MCF 10A (cell line): Measurements from ENCODE around the gene GGA3. TPM values are rescaled to one million over a fixed set of nuclear protein-coding genes. Genes with fewer than 3 reads are reported as not detected.

ENCODE experiments used
- BruUV-seq: library from RNA; stranded (reverse); fragments of 400-500 nt; replicated peaks from 2 replicates; lab custom pipeline; 2021; lab: Mats Ljungman, UMichigan
- CTCF ChIA-PET: fragments of 300-600 bp; sonication (Branson Sonifier 250); formaldehyde crosslinking; extraction: SDS; loops from one replicate; lab custom pipeline; 2021; ENCODE audit warnings: antibody characterized with exemption, inconsistent platforms; lab: Yijun Ruan, JAX
- POLR2A ChIA-PET: fragments of 300-600, 350-650 bp; sonication (Branson Sonifier 250); formaldehyde crosslinking; extraction: SDS; loops from one replicate; lab custom pipeline; 2020; ENCODE audit warnings: antibody characterized with exemption, inconsistent platforms; lab: Yijun Ruan, JAX
- DNase-seq: peaks from one replicate; pipeline ENCODE4 v3.0.0-alpha.2; 2018; ENCODE audit not compliant: unreplicated experiment
- H3K27ac Mint-ChIP-seq: one replicate; pipeline ENCODE4 v1.8.0; 2022; ENCODE audit warnings: mild to moderate bottlenecking, low read depth, mixed read lengths; ENCODE audit not compliant: unreplicated experiment
- H3K27me3 Mint-ChIP-seq: one replicate; pipeline ENCODE4 v1.8.0; 2022; ENCODE audit warnings: mixed read lengths; ENCODE audit not compliant: insufficient read depth, unreplicated experiment
- H3K36me3 Mint-ChIP-seq: one replicate; pipeline ENCODE4 v1.8.0; 2022; ENCODE audit warnings: mild to moderate bottlenecking, moderate library complexity, mixed read lengths; ENCODE audit not compliant: insufficient read depth, unreplicated experiment
- H3K4me1 Mint-ChIP-seq: one replicate; pipeline ENCODE4 v1.8.0; 2022; ENCODE audit warnings: mixed read lengths; ENCODE audit not compliant: insufficient read depth, unreplicated experiment
- H3K4me3 Mint-ChIP-seq: one replicate; pipeline ENCODE4 v1.8.0; 2022; ENCODE audit warnings: mild to moderate bottlenecking, moderate library complexity, mixed read lengths; ENCODE audit not compliant: unreplicated experiment
- H3K9me3 Mint-ChIP-seq: one replicate; pipeline ENCODE4 v1.8.0; 2022; ENCODE audit warnings: mixed read lengths; ENCODE audit not compliant: unreplicated experiment
- intact Hi-C: fragments of 100-400 bp; cut with micrococcal nuclease; formaldehyde crosslinking; loops from 2 replicates; pipeline ENCODE4 v1.14.1; 2022
- total RNA-seq: library from RNA; stranded (reverse); gene quantifications from 2 replicates; pipeline ENCODE4 v1.2.3, GENCODE V29; 2022
- TF ChIP-seq, protein P1 (sequence below): fragments of 200-600 bp; IDR thresholded peaks from one replicate; pipeline ENCODE4 v1.8.0; 2022; ENCODE audit warnings: antibody characterized with exemption, mild to moderate bottlenecking; ENCODE audit not compliant: unreplicated experiment

The GGA3 gene
- total RNA-seq, 1 experiment from 2014 or later = 32.7 TPM

DNA sequence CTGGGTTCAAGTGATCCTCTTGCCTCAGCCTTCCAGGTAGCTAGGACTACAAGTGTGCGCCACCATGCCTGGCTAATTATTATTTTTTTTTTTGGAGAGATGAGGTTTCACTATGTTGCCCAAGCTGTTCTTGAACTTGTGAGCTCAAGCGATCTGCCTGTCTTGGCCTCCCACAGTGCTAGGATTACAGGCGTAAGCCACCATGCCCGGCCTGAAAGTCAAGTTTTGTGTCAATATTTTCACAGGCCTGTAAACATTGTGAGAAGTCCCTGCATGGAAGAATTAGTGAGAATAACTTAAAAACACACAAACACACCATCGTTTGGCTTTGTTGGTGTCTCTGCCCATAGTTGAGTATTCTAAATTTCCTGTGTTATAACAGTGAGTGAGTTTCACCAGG, 33.7 kb downstream of the GGA3 start:
- H3K27me3 Mint-ChIP-seq = no peaks in the 10 kb centered on the region
- H3K36me3 Mint-ChIP-seq = peaks cover 56% of the 10 kb centered on the region
- H3K27ac Mint-ChIP-seq = no peak overlapping the region
- no peaks in the 10 kb centered on the region for H3K9me3 Mint-ChIP-seq
- BruUV-seq = no TSS peak
- TF ChIP-seq, protein P1, sequence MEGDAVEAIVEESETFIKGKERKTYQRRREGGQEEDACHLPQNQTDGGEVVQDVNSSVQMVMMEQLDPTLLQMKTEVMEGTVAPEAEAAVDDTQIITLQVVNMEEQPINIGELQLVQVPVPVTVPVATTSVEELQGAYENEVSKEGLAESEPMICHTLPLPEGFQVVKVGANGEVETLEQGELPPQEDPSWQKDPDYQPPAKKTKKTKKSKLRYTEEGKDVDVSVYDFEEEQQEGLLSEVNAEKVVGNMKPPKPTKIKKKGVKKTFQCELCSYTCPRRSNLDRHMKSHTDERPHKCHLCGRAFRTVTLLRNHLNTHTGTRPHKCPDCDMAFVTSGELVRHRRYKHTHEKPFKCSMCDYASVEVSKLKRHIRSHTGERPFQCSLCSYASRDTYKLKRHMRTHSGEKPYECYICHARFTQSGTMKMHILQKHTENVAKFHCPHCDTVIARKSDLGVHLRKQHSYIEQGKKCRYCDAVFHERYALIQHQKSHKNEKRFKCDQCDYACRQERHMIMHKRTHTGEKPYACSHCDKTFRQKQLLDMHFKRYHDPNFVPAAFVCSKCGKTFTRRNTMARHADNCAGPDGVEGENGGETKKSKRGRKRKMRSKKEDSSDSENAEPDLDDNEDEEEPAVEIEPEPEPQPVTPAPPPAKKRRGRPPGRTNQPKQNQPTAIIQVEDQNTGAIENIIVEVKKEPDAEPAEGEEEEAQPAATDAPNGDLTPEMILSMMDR = no peak
- ChIA-PET CTCF (interaction anchor here (0.7 kb wide), 1 partner anchor 31 kb away, joined by 4 read pairs; no protein-coding TSS in a partner anchor), POLR2A (interaction anchor here (0.9 kb wide), 1 partner anchor 10 kb away, joined by 3 read pairs; no protein-coding TSS in a partner anchor)
- no peaks in the 10 kb centered on the region for H3K4me1 Mint-ChIP-seq
- intact Hi-C loops = no loop called here
- H3K4me3 Mint-ChIP-seq = no peak overlapping the region
- DNase-seq = no peak

DNA sequence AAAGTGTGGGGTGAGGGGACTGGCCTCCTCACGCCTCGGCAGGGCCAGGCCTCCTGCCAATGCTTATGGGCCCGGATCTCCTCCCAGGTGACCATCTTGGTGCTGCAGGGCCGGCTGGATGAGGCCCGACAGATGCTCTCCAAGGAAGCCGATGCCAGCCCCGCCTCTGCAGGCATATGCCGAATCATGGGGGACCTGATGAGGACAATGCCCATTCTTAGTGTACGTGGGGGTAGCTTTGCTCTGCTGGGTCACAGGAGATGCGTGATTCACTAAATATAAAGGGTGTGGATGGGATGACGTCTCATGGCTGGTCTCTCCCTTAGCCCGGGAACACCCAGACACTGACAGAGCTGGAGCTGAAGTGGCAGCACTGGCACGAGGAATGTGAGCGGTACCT, 36.4 kb downstream of the GGA3 start:
- no peak overlapping the region for H3K4me3 Mint-ChIP-seq
- POLR2A ChIA-PET = interaction anchor here (0.7 kb wide), 1 partner anchor 35 kb away, joined by 5 read pairs; no protein-coding TSS in a partner anchor
- BruUV-seq = no TSS peak
- H3K9me3 Mint-ChIP-seq = no peaks in the 10 kb centered on the region
- H3K36me3 Mint-ChIP-seq = peaks cover 53% of the 10 kb centered on the region
- no peak overlapping the region for H3K27ac Mint-ChIP-seq
- H3K4me1 Mint-ChIP-seq = no peaks in the 10 kb centered on the region
- intact Hi-C loops = no loop called here
- CTCF ChIA-PET = interaction anchor here (0.8 to 1.3 kb wide), 4 partner anchors 13 to 111 kb away, joined by 3 to 4 read pairs (median 4); no protein-coding TSS in a partner anchor
- no peaks in the 10 kb centered on the region for H3K27me3 Mint-ChIP-seq
- no peak for DNase-seq
- TF ChIP-seq, protein P1 = no peak

DNA sequence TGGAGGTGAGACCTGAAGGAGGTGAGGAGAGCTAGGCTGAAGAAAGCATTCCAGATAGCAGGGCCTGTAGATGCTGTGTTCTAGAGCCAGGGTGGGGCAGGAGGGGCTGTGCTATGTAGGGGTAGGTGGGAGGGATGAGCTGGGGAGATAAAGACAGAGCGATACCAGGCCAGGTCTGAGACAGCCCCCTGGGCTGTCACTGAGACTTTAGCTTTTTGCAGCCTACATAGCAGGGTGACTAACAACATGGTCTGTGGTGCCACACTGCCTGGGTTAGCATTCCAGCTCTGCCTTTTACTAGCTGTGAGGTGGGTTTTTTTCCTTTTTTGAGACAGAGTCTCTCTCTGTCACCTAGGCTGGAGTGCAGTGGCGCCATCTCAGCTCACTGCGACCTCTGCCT, 41.6 kb downstream of the GGA3 start:
- no TSS peak for BruUV-seq
- Mint-ChIP-seq H3K4me3 (no peak overlapping the region), H3K27ac (no peak overlapping the region), H3K27me3 (no peaks in the 10 kb centered on the region), H3K9me3 (no peaks in the 10 kb centered on the region), H3K4me1 (no peaks in the 10 kb centered on the region), H3K36me3 (peaks cover 68% of the 10 kb centered on the region)
- TF ChIP-seq, protein P1 = no peak
- POLR2A ChIA-PET = interaction anchor here (0.6 to 0.9 kb wide), 2 partner anchors 11 to 255 kb away, joined by 4 to 7 read pairs; no protein-coding TSS in a partner anchor
- CTCF ChIA-PET = interaction anchor here (0.6 to 1.6 kb wide), 5 partner anchors 14 to 106 kb away, joined by 3 to 8 read pairs (median 5); no protein-coding TSS in a partner anchor
- intact Hi-C loops = no loop called here
- no peak for DNase-seq

DNA sequence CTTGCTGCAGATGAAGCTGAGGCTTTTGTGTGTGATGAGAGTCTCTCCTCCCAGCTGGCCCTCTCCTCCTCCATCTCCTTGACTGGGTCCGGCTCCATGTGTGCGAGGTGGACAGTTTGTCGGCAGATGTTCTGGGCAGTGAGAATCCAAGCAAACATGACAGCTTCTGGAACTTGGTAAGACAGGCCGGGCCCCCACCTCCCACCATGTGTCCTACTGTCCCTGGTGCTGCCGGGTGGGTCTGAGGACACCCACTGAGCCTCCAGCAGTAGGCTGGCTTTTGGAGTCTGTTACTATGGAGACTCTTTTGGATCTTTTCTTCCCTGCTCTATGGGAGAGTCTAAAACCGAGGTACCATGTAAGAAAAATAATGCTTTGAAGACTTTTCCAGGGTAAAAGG, 43.3 kb downstream of the GGA3 start:
- POLR2A ChIA-PET = interaction anchor here (0.6 kb wide), 1 partner anchor 168 kb away, joined by 3 read pairs; no protein-coding TSS in a partner anchor

More for the DNA sequence above, 43.3 kb downstream of the GGA3 start:
- Mint-ChIP-seq H3K4me1 (no peaks in the 10 kb centered on the region), H3K9me3 (no peaks in the 10 kb centered on the region), H3K4me3 (no peak overlapping the region), H3K27ac (no peak overlapping the region), H3K27me3 (no peaks in the 10 kb centered on the region), H3K36me3 (peaks cover 72% of the 10 kb centered on the region)
- TF ChIP-seq, protein P1 = no peak
- no peak for DNase-seq
- intact Hi-C loops = no loop called here
- BruUV-seq = no TSS peak
- CTCF ChIA-PET = interaction anchor here (0.6 to 1.1 kb wide), 3 partner anchors 17 to 104 kb away, joined by 3 to 4 read pairs (median 3); no protein-coding TSS in a partner anchor
